NCI-H2107 treated with DMSO at 0.1 percent for 48 hours (cell line): ENCODE data around the gene FAM90A1.
"Not testable (repeated sequence)": the region's sequence is repeated elsewhere in the genome, so short reads cannot be mapped to it uniquely, and the experiment has no call there.

Experiments
- DNase-seq: peaks from one replicate; lab custom pipeline; 2025; ENCODE audit not compliant: unreplicated experiment; lab: John Stamatoyannopoulos, UW

The FAM90A1 gene

DNA sequence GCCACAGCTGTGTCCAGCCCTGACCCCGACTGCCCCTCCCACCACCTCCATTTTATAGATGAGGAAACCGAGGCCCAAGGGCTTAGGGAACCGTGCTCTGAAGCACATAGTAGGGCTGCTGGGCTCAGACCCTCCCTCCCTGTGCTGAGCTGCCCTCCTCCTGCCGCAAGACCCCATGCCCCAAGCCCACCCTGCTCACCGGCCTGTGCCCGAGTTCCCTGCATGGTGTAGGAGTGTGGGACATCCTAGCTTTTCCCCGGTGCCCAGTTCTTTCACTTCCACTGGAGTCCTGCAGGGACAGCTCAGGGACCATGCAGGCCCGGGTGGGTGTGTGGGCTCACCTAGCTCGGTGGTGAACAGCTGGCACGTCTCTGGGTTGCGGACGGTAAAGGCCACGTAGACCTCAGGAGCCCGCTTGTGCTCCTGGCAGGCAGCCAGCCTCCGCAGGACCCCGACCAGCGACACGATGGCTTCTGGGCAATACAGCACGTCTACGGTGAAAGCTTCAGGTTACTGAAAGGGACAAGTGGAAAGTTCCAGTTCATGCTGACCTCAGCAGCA is 6.6 kb upstream of the FAM90A1 start:
- DNase-seq = not testable (repeated sequence)

DNA sequence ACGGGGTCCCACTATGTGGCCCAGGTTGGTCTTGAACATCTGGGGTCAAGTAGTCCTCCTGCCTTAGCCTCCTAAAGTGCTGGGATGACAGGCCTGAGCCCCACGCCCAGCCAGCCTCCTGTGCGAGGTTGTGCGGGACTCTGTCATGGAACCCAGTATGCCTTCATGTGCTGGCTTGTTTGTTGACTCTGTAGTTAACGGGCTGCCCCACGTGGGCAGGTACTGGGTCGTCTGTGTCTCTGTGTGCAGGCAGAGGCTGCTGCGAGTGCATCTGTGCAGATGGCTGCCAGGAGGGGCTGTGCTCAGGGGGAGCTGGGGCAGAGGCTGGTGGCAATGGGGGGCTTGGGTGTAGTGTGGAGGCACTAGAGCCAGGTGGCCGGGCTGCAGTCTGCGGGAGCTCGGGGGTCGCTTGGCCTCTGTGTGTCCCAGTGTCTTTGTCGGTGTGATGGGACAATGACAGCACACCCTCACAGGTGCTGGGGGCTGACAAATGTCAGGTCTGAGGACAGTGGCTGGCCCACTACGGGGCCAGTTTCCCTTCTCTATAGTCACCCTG is 6.0 kb upstream of the FAM90A1 start:
- DNase-seq = not testable (repeated sequence)

DNA sequence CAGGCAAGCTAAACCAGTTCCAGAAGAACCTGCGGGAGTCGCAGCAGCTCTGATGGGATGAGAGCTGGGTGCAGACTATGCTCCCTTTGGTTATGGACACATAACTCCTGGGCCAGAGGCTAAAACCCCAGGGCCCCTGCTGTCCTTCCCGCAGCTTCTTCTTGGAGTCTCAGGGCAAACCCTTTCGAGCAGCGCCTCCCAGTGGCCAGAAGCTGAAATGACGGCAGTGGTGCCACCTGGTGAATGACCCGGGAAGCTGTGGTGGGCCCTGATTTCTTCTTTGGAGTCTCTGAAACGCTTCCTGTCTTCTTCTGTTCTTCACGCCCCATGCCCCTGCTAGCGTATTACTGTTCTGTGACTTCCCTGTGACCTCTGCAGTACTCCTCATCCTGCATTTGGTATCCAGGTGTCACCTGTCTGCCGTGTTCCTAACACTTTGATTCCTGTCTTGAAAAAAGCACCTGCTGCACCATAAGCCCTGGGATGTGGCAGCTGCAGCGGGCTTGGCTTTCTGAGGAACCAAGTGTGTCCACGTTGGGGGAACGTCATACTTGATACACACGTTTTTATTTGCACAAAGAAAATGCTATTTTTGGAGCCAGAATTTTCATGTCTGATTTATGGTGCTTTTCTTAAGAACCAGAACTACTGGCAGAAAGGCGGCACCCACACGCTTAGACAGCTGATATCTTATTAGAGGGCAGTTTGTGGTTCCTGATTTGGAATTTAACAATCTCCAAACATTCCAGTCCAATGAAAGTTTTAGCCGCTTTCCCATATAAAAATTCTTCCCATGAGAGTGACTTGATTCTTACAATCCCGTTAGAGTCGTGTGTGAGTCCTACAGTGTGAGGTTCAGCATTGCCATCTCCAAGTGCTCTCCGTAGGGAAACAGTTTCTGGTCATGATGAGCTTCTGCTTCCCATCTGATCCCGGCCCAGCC is 4.5 kb upstream of the FAM90A1 start:
- DNase-seq = peak; percentile 17

DNA sequence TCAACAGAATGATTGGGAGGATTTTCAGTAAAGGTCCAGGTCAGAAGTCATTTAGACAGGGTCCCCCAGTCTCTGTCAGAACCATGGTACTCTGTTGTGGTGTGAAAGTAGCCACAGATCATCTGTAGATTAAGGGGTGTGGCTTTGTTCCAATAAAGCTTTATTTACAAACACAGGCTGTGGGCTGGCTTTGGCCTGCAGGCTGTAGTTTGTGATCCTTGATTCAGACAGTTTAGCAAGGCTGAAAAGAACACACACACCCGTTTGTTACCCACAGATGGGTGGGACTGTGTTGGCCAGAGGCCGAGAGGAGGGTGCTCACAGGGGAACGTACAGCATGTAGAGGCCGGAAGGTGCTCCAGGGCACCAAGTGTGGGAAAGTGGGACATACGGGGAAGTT is 3.6 kb upstream of the FAM90A1 start:
- not testable (repeated sequence) for DNase-seq

DNA sequence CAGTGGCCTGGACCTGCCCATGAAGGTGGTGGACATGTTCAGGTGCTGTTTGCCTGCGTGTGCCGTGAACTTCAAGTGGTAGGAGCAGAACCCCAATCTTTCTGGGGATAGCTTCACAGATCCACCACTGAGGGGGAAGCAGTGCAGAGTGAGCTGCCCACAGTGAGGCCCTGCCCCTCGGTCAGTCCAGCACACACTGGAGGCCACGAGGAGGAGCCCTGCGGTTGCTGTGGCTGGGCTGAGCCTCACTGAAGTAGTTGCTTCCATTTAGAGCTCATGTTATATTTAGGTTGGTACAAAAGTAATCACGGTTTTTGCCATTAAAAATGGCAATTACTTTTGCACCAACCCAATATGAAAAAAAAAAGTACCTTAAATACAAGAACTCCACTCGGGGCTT is 2.1 kb upstream of the FAM90A1 start:
- not testable (repeated sequence) for DNase-seq

DNA sequence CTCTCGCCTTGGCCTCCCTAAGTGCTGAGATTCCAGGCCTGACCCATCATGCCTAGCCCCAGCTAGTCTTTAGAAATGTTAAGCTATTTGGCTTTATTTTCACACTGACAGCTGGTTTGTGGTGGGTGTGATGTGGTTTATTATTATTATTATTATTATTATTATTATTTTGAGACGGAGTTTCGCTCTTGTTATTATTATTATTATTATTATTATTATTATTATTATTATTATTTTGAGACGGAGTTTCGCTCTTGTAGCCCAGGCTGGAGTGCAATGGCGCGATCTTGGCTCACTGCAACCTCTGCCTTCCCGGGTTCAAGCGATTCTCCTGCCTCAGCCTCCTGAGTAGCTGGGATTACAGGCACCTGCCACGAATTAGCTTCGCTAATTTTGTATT is 1.2 kb upstream of the FAM90A1 start:
- not testable (repeated sequence) for DNase-seq

DNA sequence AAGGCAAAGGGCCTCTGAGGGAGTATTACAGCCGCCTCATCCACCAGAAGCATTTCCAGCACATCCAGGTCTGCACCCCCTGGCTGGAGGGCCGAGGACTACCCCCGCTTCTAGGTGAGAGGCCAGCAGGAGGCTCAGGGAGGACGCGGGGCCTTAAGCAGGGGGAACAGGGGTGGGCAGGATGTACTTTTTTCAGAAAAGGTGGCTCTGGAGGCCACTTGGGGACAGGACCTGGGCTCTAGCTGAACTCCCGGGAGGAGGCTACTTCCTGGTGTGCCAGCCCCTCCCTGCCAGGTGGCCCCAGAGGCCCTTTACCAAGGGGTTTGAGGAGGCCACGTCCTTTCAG is 287 bp upstream of the FAM90A1 start:
- not testable (repeated sequence) for DNase-seq

DNA sequence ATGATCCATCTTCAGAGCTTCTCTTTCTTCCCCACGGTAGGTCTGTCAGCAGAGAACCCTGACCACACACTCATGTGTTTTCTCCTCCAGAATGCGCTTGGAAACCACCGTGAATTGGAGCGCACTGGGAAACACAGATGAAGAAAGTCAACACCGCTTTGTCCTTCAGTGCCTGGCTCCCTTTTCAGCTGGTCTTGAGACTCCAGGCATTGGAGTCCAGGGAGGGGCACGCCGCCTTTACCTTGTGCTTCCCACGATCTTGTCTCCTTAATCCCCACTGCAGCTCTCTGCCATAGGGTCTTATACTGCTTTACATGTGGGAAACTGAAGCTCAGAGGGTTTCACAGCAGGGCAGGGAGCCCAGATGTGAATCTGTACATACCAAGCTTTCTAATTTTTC is 1.1 kb downstream of the FAM90A1 start:
- no peak for DNase-seq

DNA sequence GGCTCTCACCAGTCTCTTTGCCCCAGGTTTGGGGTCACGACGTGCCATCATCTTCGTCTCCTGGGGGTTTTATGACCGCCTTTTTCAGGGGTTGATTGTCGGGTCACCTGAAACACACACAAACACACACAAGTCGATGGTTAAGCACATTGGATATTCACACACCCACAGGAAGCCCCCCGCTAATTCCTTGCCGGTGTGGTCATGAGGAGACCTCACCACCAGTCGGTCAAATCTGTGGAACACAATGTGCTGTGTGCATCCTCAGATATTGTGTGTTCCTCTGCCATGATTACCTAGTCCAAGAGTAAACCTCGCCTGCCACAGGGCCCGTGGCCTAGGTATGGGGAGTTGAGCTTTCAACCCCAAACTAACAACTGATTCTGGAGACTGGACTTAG is 2.6 kb downstream of the FAM90A1 start:
- not testable (repeated sequence) for DNase-seq

DNA sequence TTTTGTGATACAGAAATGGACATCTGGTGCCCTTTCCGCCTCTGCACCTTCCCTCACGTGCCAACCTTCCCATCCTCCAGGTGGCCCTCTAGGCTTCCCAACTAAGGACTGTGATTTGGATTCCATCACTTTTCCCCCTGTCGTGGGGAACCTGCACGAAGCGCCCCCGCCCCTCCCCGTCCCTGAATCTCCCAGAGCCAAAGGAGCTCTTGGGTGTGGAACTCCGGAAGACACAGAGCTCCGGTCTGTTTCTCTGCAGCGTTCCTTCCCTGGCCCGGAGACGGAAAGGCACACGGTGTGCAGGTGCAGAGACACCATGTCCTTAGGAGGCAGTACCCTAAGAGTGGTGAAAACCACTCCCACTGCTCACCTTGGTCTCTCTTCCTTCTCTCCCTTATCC is 3.8 kb downstream of the FAM90A1 start:
- DNase-seq = not testable (repeated sequence)

DNA sequence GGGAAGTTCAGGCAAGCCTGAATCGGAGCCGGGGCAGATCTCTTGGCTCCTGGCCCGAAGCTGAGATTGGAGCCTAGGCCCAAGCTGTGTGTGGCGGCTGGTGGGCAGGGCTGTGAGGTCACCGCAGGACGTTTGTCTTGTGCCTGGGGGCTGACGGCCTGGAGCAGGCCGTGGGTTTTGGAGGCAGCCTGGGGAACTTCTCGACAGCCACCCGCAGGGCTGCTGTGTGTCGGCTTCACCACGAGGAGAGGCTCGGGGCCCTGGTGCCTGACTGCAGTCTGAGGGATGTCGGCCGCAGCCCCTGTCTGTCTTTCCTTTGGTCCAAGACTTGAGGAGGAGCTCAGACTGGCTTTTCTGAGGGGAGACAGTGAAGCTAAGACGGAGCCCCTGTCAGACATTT is 5.1 kb downstream of the FAM90A1 start:
- not testable (repeated sequence) for DNase-seq

DNA sequence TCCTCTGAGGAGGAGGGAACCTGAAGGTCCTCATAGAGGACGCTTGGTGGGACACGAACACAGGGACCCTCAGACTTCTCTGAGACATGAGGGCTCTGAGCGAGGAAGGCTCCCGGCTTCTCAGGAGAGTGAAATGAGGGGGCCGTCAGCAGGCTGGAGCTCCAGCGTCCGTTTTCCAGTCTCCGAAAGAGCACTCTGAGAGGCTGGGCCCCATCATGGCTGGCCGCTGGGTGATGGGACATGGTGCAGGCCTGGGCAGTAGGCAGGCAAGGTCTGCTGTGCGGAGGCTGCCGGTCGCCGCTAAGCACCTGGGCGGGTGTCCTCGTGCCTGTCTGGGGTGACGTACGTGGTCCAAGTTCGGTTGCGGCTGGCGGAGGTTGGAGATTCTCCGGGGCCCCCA is 5.6 kb downstream of the FAM90A1 start:
- DNase-seq = not testable (repeated sequence)

DNA sequence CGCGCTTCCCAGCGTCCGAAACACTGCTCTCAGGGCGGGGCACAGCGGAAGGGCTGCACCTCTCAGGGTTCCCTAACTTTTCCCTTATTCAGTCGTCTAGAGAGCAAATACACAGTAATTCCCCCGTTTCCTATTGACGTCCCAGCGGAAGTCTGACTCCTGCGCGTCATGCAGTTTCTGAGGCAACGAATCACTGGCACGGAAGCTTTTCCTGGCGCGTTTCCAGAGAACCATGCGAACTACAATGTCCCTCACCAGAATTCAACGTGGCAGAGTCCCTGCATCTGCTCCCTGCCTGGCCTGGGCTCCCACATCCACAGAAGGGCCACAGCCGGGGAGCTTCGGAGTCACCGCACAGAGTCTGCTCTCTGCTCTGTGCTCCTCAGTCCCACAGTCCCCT is 6.0 kb downstream of the FAM90A1 start:
- not testable (repeated sequence) for DNase-seq

DNA sequence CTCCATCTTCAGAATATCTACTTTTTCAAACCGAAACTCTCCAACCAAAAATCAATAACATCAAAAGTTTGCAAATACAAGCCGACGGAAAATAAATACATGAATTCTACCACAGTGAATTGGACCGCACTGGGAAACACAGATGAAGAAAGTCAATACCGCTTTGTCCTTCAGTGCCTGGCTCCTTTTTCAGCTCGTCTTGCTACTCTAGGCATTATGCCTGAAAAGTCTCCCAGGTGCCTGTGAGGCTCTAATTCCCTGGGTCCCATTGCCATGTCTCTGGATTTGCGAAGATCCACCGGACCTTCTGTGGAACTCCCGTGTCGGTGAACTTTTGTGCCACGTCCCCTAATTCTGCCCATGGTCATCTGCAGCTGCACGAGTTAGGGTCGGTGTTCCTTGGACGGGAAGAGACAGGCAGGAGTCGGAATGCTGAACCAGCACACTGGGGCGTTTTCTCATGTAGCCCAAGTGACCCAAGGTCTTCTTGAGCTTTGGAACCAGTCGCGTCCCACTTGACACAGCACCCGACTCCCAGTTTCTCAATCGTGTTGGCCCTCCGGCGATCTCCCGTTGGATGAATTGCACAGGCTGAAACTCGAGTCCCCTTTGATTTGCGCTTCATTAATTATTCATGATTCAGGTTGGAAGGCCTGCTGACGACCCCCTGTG is 8.6 kb downstream of the FAM90A1 start:
- DNase-seq = peak; percentile 13

DNA sequence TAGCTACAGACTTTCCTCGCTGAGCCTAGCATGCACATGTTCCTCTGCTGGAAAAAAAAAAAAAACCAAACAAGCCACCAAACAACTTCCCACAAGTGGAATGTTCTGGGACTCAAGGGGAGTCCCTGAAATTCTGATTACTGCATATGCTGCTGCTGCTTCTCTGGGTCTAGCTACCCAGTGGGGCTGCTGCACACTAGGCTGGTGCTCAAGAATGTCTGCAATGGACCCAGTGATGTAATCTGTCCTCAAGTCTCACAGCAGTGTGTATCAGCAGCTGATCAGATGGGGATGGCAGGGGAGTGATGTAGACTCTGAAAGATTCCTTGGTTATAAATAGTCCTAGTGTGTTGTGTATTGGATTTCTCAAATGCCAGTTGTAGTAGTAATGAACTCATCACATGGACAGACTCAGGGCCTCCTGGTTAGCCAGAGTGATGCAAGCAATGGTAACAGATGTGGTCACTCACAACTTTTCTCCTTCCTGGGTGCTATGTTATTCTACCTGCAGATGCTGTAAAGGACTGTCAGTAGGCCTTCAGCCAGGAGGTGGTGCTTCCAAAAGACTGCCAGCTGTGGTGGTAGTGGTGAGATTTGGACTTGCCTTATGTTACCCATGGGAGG is 29.6 kb downstream of the FAM90A1 start:
- DNase-seq = not testable (repeated sequence)

DNA sequence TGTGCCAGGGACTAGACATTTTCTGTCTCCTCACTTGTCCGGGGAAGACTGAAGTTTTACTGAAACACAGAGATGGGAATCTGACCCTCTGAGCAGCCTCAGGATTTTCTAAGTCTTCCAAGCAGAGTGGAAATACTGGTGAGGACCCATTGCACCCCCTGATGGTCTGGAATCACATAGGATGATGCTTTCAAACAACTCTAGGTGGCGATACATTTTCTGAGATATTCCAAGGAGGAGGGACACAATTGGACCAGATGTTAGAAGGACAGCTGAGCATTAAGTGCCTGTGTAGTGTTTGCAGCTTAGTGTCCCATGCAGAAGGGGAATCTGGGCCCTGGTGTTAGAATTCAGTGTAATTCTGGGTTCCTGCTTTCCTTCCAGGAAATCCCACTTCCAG is 39.3 kb downstream of the FAM90A1 start:
- DNase-seq = not testable (repeated sequence)

DNA sequence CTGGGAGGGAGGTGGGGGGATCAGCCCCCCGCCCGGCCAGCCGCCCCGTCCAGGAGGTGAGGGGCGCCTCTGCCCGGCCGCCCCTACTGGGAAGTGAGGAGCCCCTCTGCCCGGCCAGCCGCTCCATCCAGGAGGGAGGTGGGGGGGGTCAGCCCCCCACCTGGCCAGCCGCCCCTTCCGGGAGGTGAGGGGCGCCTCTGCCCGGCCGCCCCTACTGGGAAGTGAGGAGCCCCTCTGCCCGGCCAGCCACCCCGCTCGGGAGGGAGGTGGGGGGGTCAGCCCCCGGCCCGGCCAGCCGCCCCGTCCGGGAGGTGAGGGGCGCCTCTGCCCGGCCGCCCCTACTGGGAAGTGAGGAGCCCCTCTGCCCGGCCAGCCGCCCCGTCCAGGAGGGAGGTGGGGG is 43.2 kb downstream of the FAM90A1 start:
- DNase-seq = not testable (repeated sequence)

DNA sequence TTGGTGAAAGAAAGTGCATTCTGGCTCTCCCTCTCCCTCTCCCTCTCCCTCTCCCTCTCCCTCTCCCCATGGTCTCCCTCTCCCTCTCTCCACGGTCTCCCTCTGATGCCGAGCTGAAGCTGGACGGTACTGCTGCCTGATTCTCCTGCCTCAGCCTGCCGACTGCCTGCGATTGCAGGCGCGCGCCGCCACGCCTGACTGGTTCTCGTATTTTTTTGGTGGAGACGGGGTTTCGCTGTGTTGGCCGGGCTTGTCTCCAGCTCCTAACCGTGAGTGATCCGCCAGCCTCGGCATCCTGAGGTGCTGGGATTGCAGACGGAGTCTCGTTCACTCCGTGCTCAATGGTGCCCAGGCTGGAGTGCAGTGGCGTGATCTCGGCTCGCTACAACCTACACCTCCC is 44.1 kb downstream of the FAM90A1 start:
- DNase-seq = not testable (repeated sequence)

DNA sequence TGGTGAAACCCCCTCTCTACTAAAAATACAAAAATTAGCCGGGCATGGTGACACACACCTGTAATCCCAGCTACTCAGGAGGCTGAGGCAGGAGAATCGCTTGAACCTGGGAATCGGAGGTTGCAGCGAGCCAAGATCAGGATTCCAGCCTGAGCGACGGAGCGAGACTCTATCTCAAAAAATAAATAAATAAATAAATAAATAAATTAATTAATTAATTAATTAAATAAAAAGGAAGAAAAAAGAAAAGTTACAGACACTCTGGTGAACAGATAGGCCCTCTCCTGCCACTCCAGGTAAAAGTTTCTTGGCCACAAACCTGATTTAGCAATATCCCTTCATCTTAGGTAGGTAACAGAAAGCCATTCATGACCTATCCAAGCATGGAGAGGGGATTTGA is 44.5 kb downstream of the FAM90A1 start:
- not testable (repeated sequence) for DNase-seq

DNA sequence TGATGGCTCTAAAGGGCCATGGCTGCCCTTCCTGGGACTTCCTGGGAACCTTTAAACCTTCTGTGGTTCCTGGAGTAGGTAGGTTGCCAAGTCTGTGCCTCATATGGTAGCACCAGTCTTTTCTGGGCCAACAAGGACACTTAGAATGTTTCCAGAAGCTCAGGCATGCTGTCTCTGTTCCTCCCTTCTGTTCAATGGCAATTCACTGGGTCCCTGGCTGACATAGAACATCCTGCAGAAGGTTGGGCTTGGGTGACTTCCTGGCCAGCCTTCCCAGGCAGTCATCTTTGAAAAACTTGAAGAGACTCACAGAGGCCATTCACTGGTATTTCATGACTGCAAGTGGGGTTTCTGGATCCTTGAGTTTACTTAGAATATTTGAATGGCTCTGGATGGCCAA is 46.1 kb downstream of the FAM90A1 start:
- not testable (repeated sequence) for DNase-seq

DNA sequence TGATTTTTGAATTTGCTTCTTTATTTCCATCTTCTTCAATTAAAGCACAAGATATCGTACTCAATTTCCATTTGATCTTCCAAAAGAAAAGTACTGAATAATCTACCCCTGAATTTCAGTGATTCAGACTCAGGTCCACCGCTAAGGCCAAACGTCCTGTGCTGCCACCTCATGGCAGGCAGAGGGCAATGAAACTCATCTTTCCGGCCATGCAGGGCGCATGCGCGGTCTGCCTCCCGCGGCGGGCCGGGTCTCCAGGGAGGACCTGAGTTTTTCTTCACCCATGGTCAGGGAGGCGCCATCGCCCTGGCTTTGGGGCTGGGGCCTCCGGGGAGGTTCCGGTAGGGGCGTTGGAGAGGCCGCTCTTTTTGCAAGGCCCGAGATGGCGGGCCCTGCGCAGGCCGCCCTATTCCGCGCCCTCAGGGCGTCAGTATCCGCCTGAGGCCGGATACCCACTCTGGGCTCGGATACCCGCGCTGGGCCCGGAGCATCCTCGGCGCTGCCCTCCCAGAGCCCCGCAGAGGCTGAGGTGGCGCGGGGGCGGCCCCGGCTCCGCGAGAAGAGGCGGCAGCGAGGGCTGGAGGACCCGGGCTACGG is 47.3 kb downstream of the FAM90A1 start:
- DNase-seq = peak; percentile 34
